Gastroesophageal sphincter (tissue), 3 donors: ENCODE results near the gene UBE2D1.

Experiments used
- EP300 ChIP-seq: sonication (generic); formaldehyde crosslinking; IDR thresholded peaks from one replicate; pipeline ENCODE4 v1.6.1; 2017; ENCODE audit warnings: antibody characterized with exemption, mild to moderate bottlenecking
- POLR2A ChIP-seq, 2 donors: fragments of 450-650 bp; IDR thresholded peaks; one replicate each; pipeline ENCODE4 v1.6.1; 2017; ENCODE audit warnings: antibody characterized with exemption in 2 of 2, mild to moderate bottlenecking in 2 of 2, moderate library complexity in 1 of 2
- POLR2AphosphoS5 ChIP-seq: sonication (generic); formaldehyde crosslinking; IDR thresholded peaks from one replicate; pipeline ENCODE4 v1.6.1; 2017; ENCODE audit warnings: antibody characterized with exemption
- TF ChIP-seq, protein P1 (sequence below), 4 experiments: fragments of 200-600 bp in 2 of 4; fragments of 450-650 bp in 2 of 4; sonication (generic) in 1 of 4; IDR thresholded peaks; one replicate each; pipeline ENCODE4 v1.5.1; 2017 to 2019; ENCODE audit warnings: antibody characterized with exemption in 4 of 4, mild to moderate bottlenecking in 2 of 4, moderate library complexity in 2 of 4

DNA sequence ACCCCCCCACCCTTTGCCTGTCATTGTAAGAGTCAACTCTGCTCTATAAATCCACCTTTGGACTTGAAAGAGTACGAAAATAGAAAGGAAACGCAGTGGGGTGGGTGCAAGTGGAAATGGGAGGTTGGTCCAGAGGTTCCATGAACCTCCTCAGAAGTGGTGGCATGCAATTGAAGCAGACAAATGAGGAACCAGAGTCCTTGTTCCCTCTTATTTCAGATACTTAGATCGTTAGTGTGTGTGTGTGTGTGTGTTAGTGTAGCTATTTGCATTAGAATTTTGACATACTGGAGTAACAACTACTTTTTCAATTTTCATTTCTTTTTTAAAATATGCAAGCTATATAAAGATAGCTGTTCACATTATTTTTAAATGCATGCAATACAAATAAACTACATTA lies 32.3 kb downstream of the UBE2D1 start:
- TF ChIP-seq, protein P1, sequence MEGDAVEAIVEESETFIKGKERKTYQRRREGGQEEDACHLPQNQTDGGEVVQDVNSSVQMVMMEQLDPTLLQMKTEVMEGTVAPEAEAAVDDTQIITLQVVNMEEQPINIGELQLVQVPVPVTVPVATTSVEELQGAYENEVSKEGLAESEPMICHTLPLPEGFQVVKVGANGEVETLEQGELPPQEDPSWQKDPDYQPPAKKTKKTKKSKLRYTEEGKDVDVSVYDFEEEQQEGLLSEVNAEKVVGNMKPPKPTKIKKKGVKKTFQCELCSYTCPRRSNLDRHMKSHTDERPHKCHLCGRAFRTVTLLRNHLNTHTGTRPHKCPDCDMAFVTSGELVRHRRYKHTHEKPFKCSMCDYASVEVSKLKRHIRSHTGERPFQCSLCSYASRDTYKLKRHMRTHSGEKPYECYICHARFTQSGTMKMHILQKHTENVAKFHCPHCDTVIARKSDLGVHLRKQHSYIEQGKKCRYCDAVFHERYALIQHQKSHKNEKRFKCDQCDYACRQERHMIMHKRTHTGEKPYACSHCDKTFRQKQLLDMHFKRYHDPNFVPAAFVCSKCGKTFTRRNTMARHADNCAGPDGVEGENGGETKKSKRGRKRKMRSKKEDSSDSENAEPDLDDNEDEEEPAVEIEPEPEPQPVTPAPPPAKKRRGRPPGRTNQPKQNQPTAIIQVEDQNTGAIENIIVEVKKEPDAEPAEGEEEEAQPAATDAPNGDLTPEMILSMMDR (IDR thresholded peaks at IDR 0.05), result no peak
- no peak for TF ChIP-seq POLR2A (IDR thresholded peaks at IDR 0.05)
- TF ChIP-seq POLR2AphosphoS5, result no peak
- TF ChIP-seq EP300, result no peak
